HG03558 (cell line): Measurements from ENCODE around the gene SP7.
A peak's percentile ranks its signal among the peaks of the same experiment; 100 is the strongest.
"Not testable (repeated sequence)": the region's sequence is repeated elsewhere in the genome, so short reads cannot be mapped to it uniquely, and the experiment has no call there.

ENCODE experiments used
- ATAC-seq: cut with Tn5 transposase; IDR thresholded peaks from one replicate; pipeline ENCODE4 v1.9.1; 2021; ENCODE audit warnings: moderate number of reproducible peaks; ENCODE audit not compliant: unreplicated experiment; ENCODE audit errors: extremely low read depth

Gene SP7

DNA sequence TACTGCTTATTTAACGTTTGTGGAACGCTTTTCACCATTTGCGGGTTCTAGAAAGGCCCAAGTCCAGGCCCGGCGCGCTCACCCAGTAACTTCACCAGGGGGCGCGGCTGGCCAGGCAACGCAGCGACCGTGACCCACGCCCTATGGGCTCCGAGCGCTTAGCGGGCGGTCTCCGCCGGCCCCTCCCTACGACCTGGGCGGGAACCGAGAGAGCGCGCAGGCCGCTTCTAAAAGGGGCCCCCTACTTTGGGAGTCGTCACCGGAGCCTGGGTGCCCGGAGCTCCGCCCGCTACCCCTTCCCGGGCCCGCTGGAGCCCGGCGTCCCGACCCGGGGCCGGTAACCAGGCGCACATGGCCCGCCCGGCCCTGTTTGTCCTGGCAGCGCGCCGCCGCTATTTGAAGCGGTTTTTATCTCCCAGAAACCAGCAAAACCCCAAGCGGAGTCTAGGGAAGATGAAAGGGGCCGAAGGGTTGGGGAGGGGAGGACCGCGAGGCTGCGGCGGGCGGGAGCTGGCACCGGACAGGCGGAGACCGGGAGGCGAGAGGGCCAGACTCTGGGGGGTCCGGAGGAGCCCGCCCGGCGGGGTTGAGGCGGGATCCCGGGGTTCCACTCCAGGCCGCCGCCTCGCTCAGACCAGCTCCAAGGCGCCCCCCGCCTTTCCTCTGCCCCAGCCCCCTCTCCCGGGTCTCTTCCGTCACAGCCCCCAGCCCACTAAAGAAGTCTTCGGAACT, 11.2 kb downstream of the SP7 start:
- ATAC-seq = peak; percentile 34

- no peak for ATAC-seq
Measured at GRCh38 chr12:53324113-53324778, 11.9 kb downstream of the SP7 start.

GRCh38 chr12:53320352-53321195, 15.6 kb downstream of the SP7 start:
- ATAC-seq = no peak

DNA sequence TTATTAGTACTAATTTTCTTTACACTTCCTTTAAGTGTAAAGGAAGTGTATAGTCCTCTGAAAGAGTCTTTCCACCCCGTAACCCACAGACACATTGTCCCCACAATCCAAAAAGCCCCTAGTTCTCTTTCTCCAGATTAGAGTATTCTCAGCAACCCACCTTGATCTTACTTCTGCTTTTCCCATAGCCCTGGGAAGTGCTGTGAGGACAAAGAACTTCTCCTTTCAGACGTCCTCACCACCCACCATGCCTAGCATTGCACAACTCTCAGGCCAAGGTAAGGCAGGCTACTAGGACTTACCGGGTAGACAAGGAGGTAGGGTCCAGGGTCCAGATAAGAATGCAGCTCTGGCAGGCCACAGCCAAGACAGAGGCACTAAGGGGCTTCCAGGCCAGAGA, 22.2 kb downstream of the SP7 start:
- ATAC-seq = no peak

DNA sequence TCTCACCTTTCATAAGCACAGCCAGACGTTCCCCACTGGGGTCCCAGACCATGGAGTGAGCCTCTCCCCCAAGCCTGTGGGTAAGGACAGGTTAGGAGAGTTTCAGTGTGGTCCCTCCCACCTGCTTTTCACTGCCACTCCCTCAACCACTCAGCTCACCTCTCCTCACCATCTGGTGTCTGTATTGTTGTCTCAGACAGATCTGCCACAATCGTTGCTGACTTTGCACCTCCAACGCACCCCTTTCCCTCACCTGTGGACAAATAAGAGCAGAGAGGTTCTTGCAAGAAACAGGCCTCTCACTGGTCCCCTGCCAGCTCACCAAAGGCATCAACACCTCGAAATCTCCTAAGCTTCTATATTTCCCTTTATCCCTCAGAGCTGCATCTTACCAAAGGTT, 27.9 kb downstream of the SP7 start:
- ATAC-seq = no peak

- no peak for ATAC-seq
Measured at GRCh38 chr12:53306826-53307225, 29.3 kb downstream of the SP7 start.

DNA sequence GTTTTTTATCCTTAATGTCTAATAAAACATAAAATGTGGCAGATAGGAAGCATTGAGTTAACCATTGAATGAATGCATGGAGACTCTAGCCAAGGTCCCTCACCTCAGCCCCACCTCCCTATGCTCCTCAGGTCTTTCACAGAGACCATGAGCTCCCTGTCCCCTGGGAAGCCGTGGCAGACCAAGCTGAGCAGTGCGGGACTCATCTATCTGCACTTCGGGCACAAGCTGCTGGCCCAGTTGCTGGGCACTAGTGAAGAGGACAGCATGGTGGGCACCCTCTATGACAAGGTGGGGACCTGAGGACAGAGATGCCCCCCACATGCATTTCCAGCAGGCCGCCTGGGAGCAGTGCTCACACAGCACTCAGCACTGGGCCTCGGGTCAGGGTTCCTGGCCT, 33.3 kb downstream of the SP7 start:
- no peak for ATAC-seq

- no peak for ATAC-seq
Measured at GRCh38 chr12:53300187-53300586, 36.0 kb downstream of the SP7 start.

DNA sequence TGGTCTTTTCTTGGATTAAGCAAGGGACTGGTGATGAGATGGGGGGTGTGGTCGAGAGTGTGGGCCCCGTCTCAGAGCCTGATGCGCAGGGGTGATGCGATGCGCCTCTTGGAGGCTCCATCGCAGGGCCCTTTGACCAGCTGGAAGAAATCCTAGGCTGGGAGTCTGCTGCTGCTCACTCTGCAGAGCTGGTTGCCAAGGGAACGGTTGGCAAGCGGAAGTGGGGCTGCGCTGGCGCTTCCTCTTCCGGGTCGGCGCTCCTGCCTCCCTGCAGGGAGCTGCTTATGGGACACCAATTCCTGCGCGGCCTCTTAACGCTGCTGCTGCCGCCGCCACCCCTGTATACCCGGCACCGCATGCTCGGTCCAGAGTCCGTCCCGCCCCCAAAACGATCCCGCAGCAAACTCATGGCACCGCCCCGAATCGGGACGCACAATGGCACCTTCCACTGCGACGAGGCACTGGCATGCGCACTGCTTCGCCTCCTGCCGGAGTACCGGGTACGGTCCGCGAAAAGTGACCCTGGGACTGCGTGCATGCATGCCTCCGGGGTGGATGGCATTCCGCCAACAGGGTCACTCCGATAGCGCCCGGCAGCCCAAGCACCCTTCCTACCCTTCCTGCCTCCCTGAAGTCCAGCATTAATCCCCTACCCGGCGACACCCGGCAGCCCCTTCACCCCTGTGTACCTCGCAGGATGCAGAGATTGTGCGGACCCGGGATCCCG, 36.5 kb downstream of the SP7 start, which contains the start of gene MYG1:
MYG1 (plus strand) TSS at position 242 of the 727 bp plus-strand sequence; CDS start at position 285, 43 bp downstream.
- ATAC-seq = no peak

DNA sequence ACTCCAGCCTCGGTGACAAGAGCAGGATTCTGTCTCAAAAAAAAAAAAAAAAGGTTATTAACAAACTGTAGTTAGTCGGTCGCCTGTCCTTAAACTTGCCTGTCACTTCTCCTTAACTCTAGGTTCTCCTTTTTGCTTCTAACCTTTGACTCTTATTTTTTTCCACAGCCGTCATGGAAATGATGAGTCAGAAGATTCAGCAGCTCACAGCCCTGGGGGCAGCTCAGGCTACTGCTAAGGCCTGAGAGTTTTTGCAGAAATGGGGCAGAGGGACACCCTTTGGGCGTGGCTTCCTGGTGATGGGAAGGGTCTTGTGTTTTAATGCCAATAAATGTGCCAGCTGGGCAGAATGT, 37.1 kb downstream of the SP7 start:
- ATAC-seq = no peak

GRCh38 chr12:53298164-53298563, 38.0 kb downstream of the SP7 start:
- no peak for ATAC-seq

DNA sequence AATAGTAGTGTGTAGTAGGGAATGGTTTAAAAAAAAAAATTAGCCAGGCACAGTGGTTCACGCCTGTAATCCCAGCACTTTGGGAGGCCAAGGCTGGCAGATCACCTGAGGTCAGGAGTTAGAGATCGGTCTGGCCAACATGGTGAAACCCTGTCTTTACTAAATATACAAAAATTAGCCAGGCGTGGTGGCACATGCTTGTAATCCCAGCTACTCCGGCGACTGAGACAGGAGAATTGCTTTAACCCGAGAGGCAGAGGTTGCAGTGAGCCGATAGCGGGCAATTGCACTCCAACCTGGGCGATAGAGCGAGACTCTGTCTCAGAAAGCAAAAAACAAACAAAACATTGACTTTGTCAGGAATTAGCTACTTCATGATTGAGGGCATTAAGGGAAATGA, 39.0 kb downstream of the SP7 start:
- not testable (repeated sequence) for ATAC-seq

DNA sequence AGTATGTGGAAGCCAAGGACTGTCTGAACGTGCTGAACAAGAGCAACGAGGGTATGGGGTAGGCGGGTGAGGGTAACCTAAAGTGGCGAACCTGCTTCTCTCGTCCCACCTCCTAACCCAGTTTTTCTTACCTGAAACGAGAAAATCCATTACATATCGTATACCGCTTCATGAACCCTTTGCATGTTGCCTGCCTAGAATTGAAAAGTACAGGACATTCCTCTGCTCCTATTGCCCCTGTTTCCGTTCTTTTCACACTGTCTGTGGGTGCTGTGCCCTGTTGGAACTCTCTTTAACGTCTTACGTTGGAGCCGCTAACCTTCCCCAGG, 40.3 kb downstream of the SP7 start:
- ATAC-seq = no peak

DNA sequence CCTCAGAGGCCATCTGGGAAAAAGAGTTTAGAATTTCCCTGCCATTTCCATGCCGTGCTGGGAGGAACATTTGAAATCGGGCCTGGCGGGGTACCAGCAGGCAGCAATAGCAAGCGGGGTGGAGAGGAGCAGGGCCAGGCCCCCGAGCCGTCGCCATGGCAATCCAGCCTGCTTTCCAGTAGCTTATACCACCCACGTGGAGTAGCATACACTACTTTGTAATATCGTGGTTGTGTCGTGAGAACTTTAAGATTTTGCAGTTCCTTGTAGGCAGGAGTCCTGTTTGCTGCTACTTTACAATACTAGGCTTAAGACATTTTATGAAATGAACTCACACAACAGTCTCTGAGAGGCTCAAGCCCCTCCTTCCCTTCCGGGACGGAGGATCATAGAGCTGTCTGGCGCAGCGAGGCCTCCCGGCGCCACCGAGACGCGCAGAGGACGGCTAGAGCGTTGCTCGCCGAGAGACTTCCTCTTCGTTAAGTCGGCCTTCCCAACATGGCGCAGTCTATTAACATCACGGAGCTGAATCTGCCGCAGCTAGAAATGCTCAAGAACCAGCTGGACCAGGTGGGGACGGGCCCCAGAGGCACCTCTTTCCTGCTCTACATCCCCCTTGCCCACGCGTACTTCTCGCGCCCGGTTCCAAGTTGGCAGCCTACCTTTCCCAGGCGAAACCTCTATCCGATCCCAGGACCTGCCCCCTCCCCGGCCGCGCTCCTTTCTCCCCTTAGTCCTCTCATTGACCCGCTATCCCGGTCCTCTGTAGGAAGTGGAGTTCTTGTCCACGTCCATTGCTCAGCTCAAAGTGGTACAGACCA, 40.9 kb downstream of the SP7 start, which contains the start of gene PFDN5:
PFDN5 (plus strand) TSS at position 473 of the 821 bp plus-strand sequence; CDS start at position 499, 26 bp downstream.
- peak; percentile 64 for ATAC-seq

DNA sequence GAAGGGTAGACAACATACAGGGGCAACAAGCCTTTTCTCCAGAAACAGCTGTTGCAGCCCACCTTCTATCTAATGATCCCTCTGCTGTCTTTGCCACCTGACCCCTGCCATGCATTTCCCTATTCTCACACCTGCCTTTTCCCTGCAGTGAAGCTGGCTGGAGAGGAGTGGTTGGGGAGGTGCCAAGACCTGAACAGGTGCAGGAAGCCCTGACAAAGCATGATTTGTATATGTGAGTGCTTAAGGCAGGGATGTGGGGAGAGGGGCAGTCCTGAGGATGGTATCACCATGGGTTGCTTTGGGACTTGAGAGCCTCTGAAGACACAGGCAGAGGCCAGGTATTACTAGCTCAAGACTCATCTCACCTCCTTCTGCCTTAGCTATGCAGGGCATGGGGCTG, 43.7 kb downstream of the SP7 start:
- no peak for ATAC-seq

DNA sequence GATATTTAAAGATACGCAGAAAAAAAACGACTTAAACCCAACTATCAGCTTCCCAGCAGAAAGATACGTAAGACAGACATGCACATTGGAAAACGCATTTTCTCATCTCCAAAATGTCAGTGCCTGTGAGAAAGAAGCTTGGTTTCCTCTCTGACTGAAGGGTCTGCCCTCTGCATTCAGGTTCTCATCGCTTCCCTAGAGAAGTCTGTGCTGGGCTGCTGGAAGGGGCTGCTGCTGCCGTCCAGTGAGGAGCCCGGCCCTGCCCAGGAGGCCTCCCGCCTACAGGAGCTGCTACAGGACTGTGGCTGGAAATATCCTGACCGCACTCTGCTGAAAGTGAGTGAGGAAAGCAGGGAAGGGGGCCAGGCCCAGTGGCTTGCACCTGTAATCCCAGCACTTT, 45.5 kb downstream of the SP7 start:
- no peak for ATAC-seq

DNA sequence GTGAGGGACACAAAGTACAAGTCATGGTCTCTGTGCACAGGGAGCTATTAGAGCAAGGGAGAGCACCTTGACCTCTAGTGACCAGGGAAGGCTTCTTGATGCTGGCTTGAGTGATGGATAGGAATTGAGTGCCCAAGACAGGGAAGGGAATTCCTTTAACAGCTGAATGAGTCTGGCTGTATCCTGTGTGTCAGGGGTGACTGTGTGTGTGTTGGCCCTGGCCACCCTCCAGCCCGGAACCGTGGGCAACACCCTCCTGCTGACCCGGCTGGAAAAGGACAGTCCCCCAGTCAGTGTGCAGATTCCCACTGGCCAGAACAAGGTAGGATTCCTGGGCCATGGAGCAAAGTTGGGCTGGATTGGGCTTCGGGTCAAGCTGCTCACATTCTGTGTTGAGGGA, 46.3 kb downstream of the SP7 start:
- ATAC-seq = no peak

DNA sequence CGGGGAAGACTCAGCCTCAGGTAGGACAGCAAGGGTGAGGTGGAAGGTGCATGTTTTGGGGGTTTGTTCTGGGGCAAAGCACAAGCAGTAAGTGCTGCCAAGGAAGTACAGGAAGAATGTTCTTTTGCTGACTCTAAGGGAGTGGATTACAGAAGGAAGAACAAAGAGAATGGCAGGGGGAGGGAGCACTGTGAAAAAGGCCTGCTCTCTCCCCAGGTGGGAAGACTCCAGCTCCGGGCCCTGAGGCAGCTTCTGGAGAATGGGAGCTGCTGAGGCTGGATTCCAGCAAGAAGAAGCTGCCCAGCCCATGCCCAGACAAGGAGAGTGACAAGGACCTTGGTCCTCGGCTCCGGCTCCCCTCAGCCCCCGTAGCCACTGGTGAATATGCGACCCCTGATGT, 47.8 kb downstream of the SP7 start:
- no peak for ATAC-seq

DNA sequence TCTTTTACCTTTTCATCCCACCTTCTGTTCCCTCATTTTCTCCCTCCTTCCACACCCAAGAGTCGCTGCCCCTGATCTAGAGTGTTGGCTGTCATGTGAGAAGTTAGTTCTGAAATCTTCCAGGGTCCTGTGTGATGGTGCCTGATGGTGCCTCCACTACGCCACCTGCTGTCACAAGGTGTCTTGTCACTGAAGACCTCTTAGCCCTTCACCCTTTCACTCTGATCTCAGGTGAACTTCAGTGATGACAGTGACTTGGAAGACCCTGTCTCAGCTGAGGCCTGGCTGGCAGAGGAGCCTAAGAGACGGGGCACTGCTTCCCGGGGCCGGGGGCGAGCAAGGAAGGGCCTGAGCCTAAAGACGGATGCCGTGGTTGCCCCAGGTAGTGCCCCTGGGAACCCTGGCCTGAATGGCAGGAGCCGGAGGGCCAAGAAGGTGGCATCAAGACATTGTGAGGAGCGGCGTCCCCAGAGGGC, 48.4 kb downstream of the SP7 start:
- no peak for ATAC-seq

GRCh38 chr12:53286448-53286847, 49.7 kb downstream of the SP7 start:
- ATAC-seq = no peak
